Thyroid gland (tissue), 4 donors: Measurements from ENCODE around the gene GIGYF1.

Experiments
- POLR2A ChIP-seq, 2 donors: fragments of 450-650 bp; IDR thresholded peaks; one replicate each; pipeline ENCODE4 v1.6.1; 2017; ENCODE audit warnings: antibody characterized with exemption in 2 of 2, mild to moderate bottlenecking in 2 of 2, moderate library complexity in 1 of 2
- TF ChIP-seq, protein P1 (sequence below), 6 experiments: fragments of 200-600 bp in 3 of 6; fragments of 450-650 bp in 3 of 6; sonication (generic) in 3 of 6; IDR thresholded peaks; one replicate each; pipeline ENCODE4 v1.5.1; 2016 to 2019; ENCODE audit warnings: antibody characterized with exemption in 6 of 6, mild to moderate bottlenecking in 2 of 6, inconsistent platforms in 1 of 6, moderate library complexity in 1 of 6

GRCh38 chr7:100705753-100706671 lies 12.0 kb upstream of the GIGYF1 start, which contains the start of gene POP7:
- TF ChIP-seq, protein P1, sequence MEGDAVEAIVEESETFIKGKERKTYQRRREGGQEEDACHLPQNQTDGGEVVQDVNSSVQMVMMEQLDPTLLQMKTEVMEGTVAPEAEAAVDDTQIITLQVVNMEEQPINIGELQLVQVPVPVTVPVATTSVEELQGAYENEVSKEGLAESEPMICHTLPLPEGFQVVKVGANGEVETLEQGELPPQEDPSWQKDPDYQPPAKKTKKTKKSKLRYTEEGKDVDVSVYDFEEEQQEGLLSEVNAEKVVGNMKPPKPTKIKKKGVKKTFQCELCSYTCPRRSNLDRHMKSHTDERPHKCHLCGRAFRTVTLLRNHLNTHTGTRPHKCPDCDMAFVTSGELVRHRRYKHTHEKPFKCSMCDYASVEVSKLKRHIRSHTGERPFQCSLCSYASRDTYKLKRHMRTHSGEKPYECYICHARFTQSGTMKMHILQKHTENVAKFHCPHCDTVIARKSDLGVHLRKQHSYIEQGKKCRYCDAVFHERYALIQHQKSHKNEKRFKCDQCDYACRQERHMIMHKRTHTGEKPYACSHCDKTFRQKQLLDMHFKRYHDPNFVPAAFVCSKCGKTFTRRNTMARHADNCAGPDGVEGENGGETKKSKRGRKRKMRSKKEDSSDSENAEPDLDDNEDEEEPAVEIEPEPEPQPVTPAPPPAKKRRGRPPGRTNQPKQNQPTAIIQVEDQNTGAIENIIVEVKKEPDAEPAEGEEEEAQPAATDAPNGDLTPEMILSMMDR (IDR thresholded peaks at IDR 0.05): no peak
- TF ChIP-seq POLR2A (IDR thresholded peaks at IDR 0.05): peak in 1 of 2 donors; percentile 78
